ENCODE results near the gene ZBTB42. TPM values are rescaled to one million over a fixed set of nuclear protein-coding genes. Genes with fewer than 3 reads are reported as not detected.

ZBTB42 gene
- total and polyA plus RNA-seq, 9 donors = 3.3 to 7.2 (median 5.2) TPM

- DNase-seq = no peak
- no peaks in the 10 kb centered on the region for H3K9me3 ChIP-seq (replicated peaks; ENCODE audit: control insufficient read depth, low read depth, low read length)
- no peak overlapping the region for H3K4me3 ChIP-seq (ENCODE audit: low read length)
- H3K36me3 ChIP-seq (ENCODE audit: control insufficient read depth, insufficient read depth, low read length) = peaks cover 69% of the 10 kb centered on the region
- peaks cover 38% of the 10 kb centered on the region for H3K4me1 ChIP-seq (ENCODE audit: control insufficient read depth, insufficient read depth, low read length)
- no peaks in the 10 kb centered on the region for H3K27me3 ChIP-seq (ENCODE audit: control insufficient read depth, insufficient read depth, low read length)
- 72% methylated on average over 12 of the region's 16 CpGs for WGBS (ENCODE audit: insufficient coverage)
- no peak overlapping the region for H3K27ac ChIP-seq (ENCODE audit: low read length)
Observed at GRCh38 chr14:104783484-104784217, 17.2 kb upstream of the ZBTB42 start.

GRCh38 chr14:104784218-104784568, 16.7 kb upstream of the ZBTB42 start:
- no peak for DNase-seq
- H3K4me3 ChIP-seq (ENCODE audit: low read length) = no peak overlapping the region
- H3K27me3 ChIP-seq (ENCODE audit: control insufficient read depth, insufficient read depth, low read length) = no peaks in the 10 kb centered on the region
- H3K27ac ChIP-seq (ENCODE audit: low read length) = no peak overlapping the region
- H3K9me3 ChIP-seq (replicated peaks; ENCODE audit: control insufficient read depth, low read depth, low read length) = no peaks in the 10 kb centered on the region
- peaks cover 68% of the 10 kb centered on the region for H3K36me3 ChIP-seq (ENCODE audit: control insufficient read depth, insufficient read depth, low read length)
- 86% methylated on average over 6 of the region's 9 CpGs for whole genome bisulfite sequencing (ENCODE audit: insufficient coverage)
- peaks cover 38% of the 10 kb centered on the region for H3K4me1 ChIP-seq (ENCODE audit: control insufficient read depth, insufficient read depth, low read length)

- peaks cover 68% of the 10 kb centered on the region for H3K36me3 ChIP-seq (ENCODE audit: control insufficient read depth, insufficient read depth, low read length)
- no peak overlapping the region for H3K4me3 ChIP-seq (ENCODE audit: low read length)
- peaks cover 38% of the 10 kb centered on the region for H3K4me1 ChIP-seq (ENCODE audit: control insufficient read depth, insufficient read depth, low read length)
- no peak for DNase-seq
- WGBS (ENCODE audit: insufficient coverage) = 77% methylated on average over 25 of the region's 36 CpGs
- H3K27ac ChIP-seq (ENCODE audit: low read length) = no peak overlapping the region
- no peaks in the 10 kb centered on the region for H3K27me3 ChIP-seq (ENCODE audit: control insufficient read depth, insufficient read depth, low read length)
- no peaks in the 10 kb centered on the region for H3K9me3 ChIP-seq (replicated peaks; ENCODE audit: control insufficient read depth, low read depth, low read length)
Observed at GRCh38 chr14:104784846-104785707, 15.8 kb upstream of the ZBTB42 start.

GRCh38 chr14:104785708-104786080, 15.2 kb upstream of the ZBTB42 start:
- Histone ChIP-seq H3K27ac (ENCODE audit: low read length) (no peak overlapping the region), H3K4me3 (ENCODE audit: low read length) (no peak overlapping the region), H3K36me3 (ENCODE audit: control insufficient read depth, insufficient read depth, low read length) (peaks cover 69% of the 10 kb centered on the region), H3K27me3 (ENCODE audit: control insufficient read depth, insufficient read depth, low read length) (no peaks in the 10 kb centered on the region), H3K4me1 (ENCODE audit: control insufficient read depth, insufficient read depth, low read length) (peaks cover 38% of the 10 kb centered on the region), H3K9me3 (replicated peaks; ENCODE audit: control insufficient read depth, low read depth, low read length) (no peaks in the 10 kb centered on the region)
- DNase-seq = no peak
- WGBS (ENCODE audit: insufficient coverage) = 81% methylated on average over 11 of the region's 13 CpGs

- H3K4me1 ChIP-seq (ENCODE audit: control insufficient read depth, insufficient read depth, low read length) = peaks cover 38% of the 10 kb centered on the region
- no peaks in the 10 kb centered on the region for H3K27me3 ChIP-seq (ENCODE audit: control insufficient read depth, insufficient read depth, low read length)
- no peak overlapping the region for H3K27ac ChIP-seq (ENCODE audit: low read length)
- H3K36me3 ChIP-seq (ENCODE audit: control insufficient read depth, insufficient read depth, low read length) = peaks cover 69% of the 10 kb centered on the region
- DNase-seq = no peak
- H3K4me3 ChIP-seq (ENCODE audit: low read length) = no peak overlapping the region
- H3K9me3 ChIP-seq (replicated peaks; ENCODE audit: control insufficient read depth, low read depth, low read length) = no peaks in the 10 kb centered on the region
- WGBS (ENCODE audit: insufficient coverage) = 75% methylated on average over 8 of the region's 14 CpGs
Observed at GRCh38 chr14:104786091-104786586, 14.8 kb upstream of the ZBTB42 start.

- DNase-seq = no peak
- Histone ChIP-seq H3K36me3 (ENCODE audit: control insufficient read depth, insufficient read depth, low read length) (peaks cover 73% of the 10 kb centered on the region), H3K27me3 (ENCODE audit: control insufficient read depth, insufficient read depth, low read length) (no peaks in the 10 kb centered on the region), H3K4me1 (ENCODE audit: control insufficient read depth, insufficient read depth, low read length) (peaks cover 43% of the 10 kb centered on the region), H3K9me3 (replicated peaks; ENCODE audit: control insufficient read depth, low read depth, low read length) (no peaks in the 10 kb centered on the region), H3K27ac (ENCODE audit: low read length) (no peak overlapping the region), H3K4me3 (ENCODE audit: low read length) (no peak overlapping the region)
- whole genome bisulfite sequencing (ENCODE audit: insufficient coverage) = 84% methylated on average over 19 of the region's 30 CpGs
Observed at GRCh38 chr14:104786726-104787675, 13.9 kb upstream of the ZBTB42 start.

GRCh38 chr14:104787736-104788135, 13.2 kb upstream of the ZBTB42 start:
- Histone ChIP-seq H3K27ac (ENCODE audit: low read length) (no peak overlapping the region), H3K36me3 (ENCODE audit: control insufficient read depth, insufficient read depth, low read length) (peaks cover 77% of the 10 kb centered on the region), H3K4me1 (ENCODE audit: control insufficient read depth, insufficient read depth, low read length) (peaks cover 49% of the 10 kb centered on the region), H3K9me3 (replicated peaks; ENCODE audit: control insufficient read depth, low read depth, low read length) (no peaks in the 10 kb centered on the region), H3K4me3 (ENCODE audit: low read length) (no peak overlapping the region), H3K27me3 (ENCODE audit: control insufficient read depth, insufficient read depth, low read length) (no peaks in the 10 kb centered on the region)
- DNase-seq = no peak
- WGBS (ENCODE audit: insufficient coverage) = 82% methylated on average over 5 of the region's 7 CpGs

- Histone ChIP-seq H3K4me1 (ENCODE audit: control insufficient read depth, insufficient read depth, low read length) (peaks cover 51% of the 10 kb centered on the region), H3K4me3 (ENCODE audit: low read length) (no peak overlapping the region), H3K36me3 (ENCODE audit: control insufficient read depth, insufficient read depth, low read length) (peaks cover 73% of the 10 kb centered on the region), H3K9me3 (replicated peaks; ENCODE audit: control insufficient read depth, low read depth, low read length) (no peaks in the 10 kb centered on the region), H3K27me3 (ENCODE audit: control insufficient read depth, insufficient read depth, low read length) (no peaks in the 10 kb centered on the region), H3K27ac (ENCODE audit: low read length) (no peak overlapping the region)
- no peak for DNase-seq
- 78% methylated on average over 5 of the region's 14 CpGs for WGBS (ENCODE audit: insufficient coverage)
Observed at GRCh38 chr14:104788161-104788818, 12.6 kb upstream of the ZBTB42 start.

- Histone ChIP-seq H3K36me3 (ENCODE audit: control insufficient read depth, insufficient read depth, low read length) (peaks cover 76% of the 10 kb centered on the region), H3K27me3 (ENCODE audit: control insufficient read depth, insufficient read depth, low read length) (no peaks in the 10 kb centered on the region), H3K9me3 (replicated peaks; ENCODE audit: control insufficient read depth, low read depth, low read length) (no peaks in the 10 kb centered on the region), H3K4me3 (ENCODE audit: low read length) (no peak overlapping the region), H3K4me1 (ENCODE audit: control insufficient read depth, insufficient read depth, low read length) (peaks cover 55% of the 10 kb centered on the region), H3K27ac (ENCODE audit: low read length) (no peak overlapping the region)
- WGBS (ENCODE audit: insufficient coverage) = 80% methylated on average over 37 of the region's 39 CpGs
- no peak for DNase-seq
Observed at GRCh38 chr14:104788873-104789663, 11.8 kb upstream of the ZBTB42 start.

Measured in muscle of leg (tissue), 11 donors.